ENCODE measurements around the gene ZNF579. TPM values are rescaled to one million over a fixed set of nuclear protein-coding genes. Genes with fewer than 3 reads are reported as not detected.

ZNF579 gene
- total and polyA plus RNA-seq, 2 of the 13 experiments (the other 11 are each of a cell fraction or from before 2014, with no cell fraction given): 2.1 to 2.9 TPM

- TF ChIP-seq TGIF2 (CRISPR knock-in tag; IDR thresholded peaks at IDR 0.05): no peak
- TF ChIP-seq FOXK2 (IDR thresholded peaks at IDR 0.05): no peak
- TF ChIP-seq ZNF704 (CRISPR knock-in tag; IDR thresholded peaks at IDR 0.05; ENCODE audit: borderline replicate concordance): no peak
- no peak for TF ChIP-seq TRIM24 (CRISPR knock-in tag; IDR thresholded peaks at IDR 0.05)
- TF ChIP-seq ZNF747 (CRISPR knock-in tag; IDR thresholded peaks at IDR 0.05; ENCODE audit: borderline replicate concordance): 0 out of 2 replicates have a peak, but pooled peaks have one; percentile 31
- TF ChIP-seq NR2F6 (IDR thresholded peaks at IDR 0.05): no peak
- TF ChIP-seq NR2F6 (CRISPR knock-in tag; IDR thresholded peaks at IDR 0.05): no peak
- TF ChIP-seq TOPORS (CRISPR knock-in tag; IDR thresholded peaks at IDR 0.05): no peak
- no peak for TF ChIP-seq ZMAT3 (CRISPR knock-in tag; conservative IDR thresholded peaks at IDR 0.05)
- TF ChIP-seq HOXD1 (CRISPR knock-in tag; IDR thresholded peaks at IDR 0.05): no peak
- no peak for TF ChIP-seq HMGXB3 (CRISPR knock-in tag; IDR thresholded peaks at IDR 0.05; ENCODE audit: borderline replicate concordance)
- no peak for TF ChIP-seq TAF15 (IDR thresholded peaks at IDR 0.05; ENCODE audit: low read depth, low read length, poor library complexity, severe bottlenecking)
- no peak for TF ChIP-seq ZSCAN29 (CRISPR knock-in tag; conservative IDR thresholded peaks at IDR 0.05)
- TF ChIP-seq ZNF672 (CRISPR knock-in tag; IDR thresholded peaks at IDR 0.05): no peak
- TF ChIP-seq ATF5 (CRISPR knock-in tag; IDR thresholded peaks at IDR 0.05; ENCODE audit: low read depth): no peak
- TF ChIP-seq CBFB (CRISPR knock-in tag; IDR thresholded peaks at IDR 0.05): no peak
- no peak for TF ChIP-seq MIER2 (CRISPR knock-in tag; IDR thresholded peaks at IDR 0.05)
- TF ChIP-seq GATAD1 (CRISPR knock-in tag; IDR thresholded peaks at IDR 0.05): peak; percentile 40
- no peak for TF ChIP-seq FOXP1 (IDR thresholded peaks at IDR 0.05)
- TF ChIP-seq FOXP1 (CRISPR knock-in tag; IDR thresholded peaks at IDR 0.05): no peak
- TF ChIP-seq ZNF512B (CRISPR knock-in tag; IDR thresholded peaks at IDR 0.05; ENCODE audit: borderline replicate concordance): no peak
- TF ChIP-seq ZBTB20 (CRISPR knock-in tag; IDR thresholded peaks at IDR 0.05; ENCODE audit: borderline replicate concordance, low read depth): 0 out of 2 replicates have a peak, but pooled peaks have one; percentile 41
- no peak for TF ChIP-seq NFATC3 (CRISPR knock-in tag; IDR thresholded peaks at IDR 0.05)
These were observed 25.2 kb upstream of the ZNF579 start, which contains the start of gene ZNF865 (continued) for GRCh38 chr19:55605637-55606470.
